Stomach (tissue), 4 donors: Measurements from ENCODE around the gene UGT3A2.

Experiments used
- POLR2A ChIP-seq, 4 donors: fragments of 450-650 bp; IDR thresholded peaks; one replicate each; pipeline ENCODE4 v1.6.1; 2016; ENCODE audit warnings: antibody characterized with exemption in 4 of 4, control low read depth in 2 of 4, mild to moderate bottlenecking in 1 of 4, moderate library complexity in 1 of 4
- POLR2AphosphoS5 ChIP-seq, 3 donors: sonication (generic); formaldehyde crosslinking; IDR thresholded peaks; one replicate each; pipeline ENCODE4 v1.6.1; 2016; ENCODE audit warnings: antibody characterized with exemption in 3 of 3
- TF ChIP-seq, protein P1 (sequence below), 7 experiments: fragments of 450-650 bp in 4 of 7; fragments of 200-600 bp in 3 of 7; sonication (generic) in 3 of 7; IDR thresholded peaks; one replicate each; pipeline ENCODE4 v1.5.1; 2016 to 2019; ENCODE audit warnings: antibody characterized with exemption in 7 of 7, control low read depth in 2 of 7, mild to moderate bottlenecking in 1 of 7

DNA sequence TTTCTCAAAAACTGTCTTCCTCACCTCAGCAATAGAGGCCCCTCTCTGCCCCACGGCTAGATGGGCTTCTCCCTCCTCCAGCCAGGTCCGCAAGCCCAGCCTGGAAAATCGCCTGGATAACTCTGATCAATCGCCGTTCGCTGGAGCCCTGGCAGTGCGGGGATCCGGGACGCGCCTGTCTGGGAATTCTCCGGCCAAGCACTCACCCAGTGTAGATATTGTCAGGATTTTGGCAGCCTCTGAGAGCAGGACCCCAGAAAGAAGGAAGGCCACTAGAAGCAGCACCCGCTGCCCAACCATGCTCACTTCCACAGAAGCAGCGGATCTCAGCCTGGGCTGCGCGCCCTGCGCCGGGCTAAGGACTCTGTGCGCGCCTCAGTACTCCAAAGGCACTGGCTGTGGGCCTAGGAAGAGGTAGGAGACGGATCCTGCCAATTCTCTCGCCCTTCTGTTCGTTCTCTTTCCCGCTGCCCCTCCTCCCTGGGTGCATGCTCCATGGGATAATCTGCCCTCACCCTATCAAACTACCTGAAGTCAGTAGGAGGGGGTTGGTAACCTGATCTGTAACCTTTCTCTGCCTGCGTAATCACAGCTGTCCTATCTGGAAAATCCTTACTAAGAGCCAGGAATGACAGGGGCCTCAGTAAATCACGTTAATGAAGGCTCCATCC is 75.6 kb downstream of the UGT3A2 start, which contains the start of gene UGT3A1:
- TF ChIP-seq POLR2A (IDR thresholded peaks at IDR 0.05) (no peak), POLR2AphosphoS5 (IDR thresholded peaks at IDR 0.05) (no peak)
- TF ChIP-seq, protein P1, sequence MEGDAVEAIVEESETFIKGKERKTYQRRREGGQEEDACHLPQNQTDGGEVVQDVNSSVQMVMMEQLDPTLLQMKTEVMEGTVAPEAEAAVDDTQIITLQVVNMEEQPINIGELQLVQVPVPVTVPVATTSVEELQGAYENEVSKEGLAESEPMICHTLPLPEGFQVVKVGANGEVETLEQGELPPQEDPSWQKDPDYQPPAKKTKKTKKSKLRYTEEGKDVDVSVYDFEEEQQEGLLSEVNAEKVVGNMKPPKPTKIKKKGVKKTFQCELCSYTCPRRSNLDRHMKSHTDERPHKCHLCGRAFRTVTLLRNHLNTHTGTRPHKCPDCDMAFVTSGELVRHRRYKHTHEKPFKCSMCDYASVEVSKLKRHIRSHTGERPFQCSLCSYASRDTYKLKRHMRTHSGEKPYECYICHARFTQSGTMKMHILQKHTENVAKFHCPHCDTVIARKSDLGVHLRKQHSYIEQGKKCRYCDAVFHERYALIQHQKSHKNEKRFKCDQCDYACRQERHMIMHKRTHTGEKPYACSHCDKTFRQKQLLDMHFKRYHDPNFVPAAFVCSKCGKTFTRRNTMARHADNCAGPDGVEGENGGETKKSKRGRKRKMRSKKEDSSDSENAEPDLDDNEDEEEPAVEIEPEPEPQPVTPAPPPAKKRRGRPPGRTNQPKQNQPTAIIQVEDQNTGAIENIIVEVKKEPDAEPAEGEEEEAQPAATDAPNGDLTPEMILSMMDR (IDR thresholded peaks at IDR 0.05), result no peak
